Measurements from ENCODE around the gene DUS3L.

- no peak for TF ChIP-seq CTCF (optimal IDR thresholded peaks at IDR 0.05 in 1 of 3, IDR thresholded peaks at IDR 0.05 in 1 of 3, conservative IDR thresholded peaks at IDR 0.05 in 1 of 3; ENCODE audit: extremely low read depth in 1 of 3, insufficient read depth in 2 of 3, low read length in 3 of 3)
- TF ChIP-seq EZH2 (IDR thresholded peaks at IDR 0.05; ENCODE audit: low read length), result no peak
Observed at GRCh38 chr19:5839065-5840017, 48.4 kb upstream of the DUS3L start, which contains the start of gene FUT6.
